SHP77 treated with DMSO at 0.1 percent for 48 hours (cell line): ENCODE measurements around the gene NR6A1.
A peak's percentile ranks its signal among the peaks of the same experiment; 100 is the strongest.
"Not testable (repeated sequence)": the region's sequence is repeated elsewhere in the genome, so short reads cannot be mapped to it uniquely, and the experiment has no call there.

ENCODE experiments used
- DNase-seq: peaks from one replicate; lab custom pipeline; 2025; lab: John Stamatoyannopoulos, UW

NR6A1 gene

DNA sequence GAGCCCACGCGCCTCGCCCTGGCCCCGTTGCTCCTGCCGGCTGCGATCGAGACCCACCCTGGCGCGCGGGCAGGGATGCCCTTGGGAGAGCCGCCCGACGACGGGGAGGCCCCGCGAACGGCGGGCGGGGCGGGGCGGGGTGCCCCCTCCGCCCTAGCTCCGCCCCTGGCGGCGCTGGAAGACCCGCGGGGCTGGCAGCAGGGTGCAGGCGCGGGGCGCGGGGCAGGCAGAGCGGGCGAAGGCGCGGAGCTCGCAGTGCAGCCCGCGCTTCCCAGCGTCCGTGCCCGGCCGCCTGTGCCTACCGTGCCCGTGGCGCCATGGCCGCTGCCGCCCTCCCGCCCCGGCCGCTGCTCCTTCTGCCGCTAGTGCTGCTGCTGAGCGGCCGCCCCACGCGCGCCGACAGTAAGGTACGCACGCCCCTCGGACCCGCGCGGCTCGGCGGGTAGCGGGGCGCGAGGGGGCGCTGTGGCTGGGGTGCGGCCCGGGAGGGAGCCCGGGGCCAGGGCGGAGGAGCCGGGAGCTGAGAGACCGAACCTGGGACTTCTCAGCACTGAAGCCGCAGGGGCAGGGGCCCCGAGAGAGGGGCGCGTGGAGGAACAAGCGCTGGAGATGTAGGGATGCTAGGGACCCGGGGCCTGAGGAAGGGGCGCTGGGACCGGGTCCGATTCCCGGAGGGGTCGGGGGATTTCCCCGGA, 6.0 kb upstream of the NR6A1 start, which contains the start of gene OLFML2A:
Gene OLFML2A (plus strand): TSS at position 180 of the 695 bp plus-strand sequence. CDS start 138 bp downstream, at position 318.
- DNase-seq: no peak

DNA sequence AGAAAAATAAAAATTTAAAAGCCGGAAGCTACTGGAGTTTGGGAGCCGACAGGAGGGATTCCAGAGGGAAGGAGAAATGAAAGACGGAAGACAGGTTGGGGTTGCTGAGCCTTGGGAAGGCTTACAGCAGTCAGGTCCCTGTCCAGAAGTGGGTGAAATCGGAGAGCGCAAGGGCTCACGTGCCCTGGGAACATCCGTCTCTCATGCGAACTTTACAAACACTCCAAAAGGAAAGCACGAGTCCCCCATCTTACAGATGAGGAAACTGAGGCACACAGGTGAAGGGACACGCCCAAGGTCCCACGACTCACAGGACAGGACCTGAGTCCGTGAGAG, 5.5 kb upstream of the NR6A1 start:
- DNase-seq: no peak

DNA sequence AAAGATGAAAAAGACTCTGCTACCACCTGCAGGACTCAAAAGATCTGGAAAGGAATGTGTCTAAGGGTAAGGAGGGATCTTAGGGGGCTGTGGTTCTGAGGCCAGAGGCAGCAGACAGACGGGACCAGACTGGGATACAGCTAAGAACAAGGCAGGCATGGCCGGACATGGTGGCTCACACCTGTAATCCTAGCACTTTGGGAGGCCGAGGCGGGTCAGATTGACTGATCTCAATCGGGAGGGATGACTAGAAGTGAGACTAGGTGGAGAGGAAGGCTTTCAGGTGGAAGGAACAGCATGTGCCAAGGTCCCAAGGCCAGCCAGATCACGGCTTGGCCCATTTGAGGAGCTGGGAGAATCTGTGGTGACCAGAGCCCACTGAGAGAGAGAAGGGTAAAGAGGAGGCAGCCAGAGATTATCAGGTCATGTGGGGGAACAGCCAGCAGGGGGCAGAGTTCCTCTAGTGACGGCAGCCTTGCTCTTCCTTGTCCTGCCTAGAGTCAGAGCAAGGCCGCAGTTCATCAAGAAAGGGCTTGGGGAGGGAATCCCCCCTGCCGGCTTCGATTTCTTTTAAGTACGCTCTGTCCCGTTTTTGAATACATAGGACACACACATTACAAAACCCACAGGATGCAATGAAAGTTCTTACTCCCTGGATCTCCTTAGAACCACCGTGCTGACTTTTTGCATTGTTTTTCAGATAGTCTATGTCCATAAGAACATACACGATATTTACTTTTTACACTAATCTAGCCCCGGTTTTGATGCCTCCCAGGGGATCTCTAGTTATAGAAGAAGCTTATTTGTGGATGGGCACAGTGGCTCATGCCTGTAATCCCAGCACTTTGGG, 3.2 kb upstream of the NR6A1 start:
- peak; percentile 41 for DNase-seq

DNA sequence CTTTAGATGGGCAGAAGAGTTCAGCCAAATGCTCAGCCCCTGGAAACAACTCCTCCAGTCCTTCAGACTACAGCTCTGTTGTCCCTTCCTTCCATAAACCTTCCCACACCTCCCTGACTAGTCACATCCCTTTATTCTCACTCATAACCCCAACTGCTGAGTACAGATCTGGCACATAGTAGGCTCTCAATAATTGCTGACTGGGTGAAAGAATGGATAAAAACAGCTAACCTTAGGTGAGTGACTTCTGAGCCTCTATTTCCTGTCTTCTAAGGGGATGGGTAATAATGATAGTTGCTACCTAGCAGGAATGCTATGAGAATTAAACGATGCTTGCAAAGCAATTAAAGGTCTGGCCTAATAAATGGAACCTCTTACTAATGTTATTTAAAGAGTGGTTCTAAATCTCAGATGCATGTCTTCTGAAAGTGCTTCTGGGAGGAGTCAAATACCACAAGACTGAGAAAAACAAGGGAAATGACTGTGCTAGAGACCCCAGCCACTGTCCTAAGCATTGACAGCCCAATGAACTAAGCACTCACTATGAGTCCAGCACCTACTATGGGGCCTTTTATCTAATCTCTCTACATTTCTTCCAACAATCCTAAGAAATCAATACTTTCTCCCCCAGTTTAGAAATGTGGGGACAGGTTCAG, 2.5 kb upstream of the NR6A1 start:
- DNase-seq: no peak

DNA sequence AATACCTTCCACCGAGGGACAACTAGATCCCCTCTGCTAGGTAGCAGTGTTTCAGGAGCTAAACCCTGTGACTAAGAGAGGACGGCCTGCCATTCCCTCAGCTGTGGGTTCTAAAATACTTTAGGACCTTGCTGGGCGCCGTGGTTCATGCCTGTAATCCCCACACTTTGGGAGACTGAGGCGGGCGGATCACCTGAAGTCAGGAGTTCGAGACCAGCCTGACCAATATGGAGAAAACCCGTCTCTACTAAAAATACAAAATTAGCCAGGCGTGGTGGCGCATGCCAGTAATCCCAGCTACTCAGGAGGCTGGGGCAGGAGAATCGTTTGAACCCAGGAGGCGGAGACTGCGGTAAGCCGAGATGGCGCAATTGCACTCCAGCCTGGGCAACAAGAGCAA, 1.8 kb upstream of the NR6A1 start:
- not testable (repeated sequence) for DNase-seq

- DNase-seq: peak; percentile 32
Observed at GRCh38 chr9:124771867-124772679, 962 bp upstream of the NR6A1 start.

- no peak for DNase-seq
Observed at GRCh38 chr9:124770359-124771020, 621 bp downstream of the NR6A1 start.

DNA sequence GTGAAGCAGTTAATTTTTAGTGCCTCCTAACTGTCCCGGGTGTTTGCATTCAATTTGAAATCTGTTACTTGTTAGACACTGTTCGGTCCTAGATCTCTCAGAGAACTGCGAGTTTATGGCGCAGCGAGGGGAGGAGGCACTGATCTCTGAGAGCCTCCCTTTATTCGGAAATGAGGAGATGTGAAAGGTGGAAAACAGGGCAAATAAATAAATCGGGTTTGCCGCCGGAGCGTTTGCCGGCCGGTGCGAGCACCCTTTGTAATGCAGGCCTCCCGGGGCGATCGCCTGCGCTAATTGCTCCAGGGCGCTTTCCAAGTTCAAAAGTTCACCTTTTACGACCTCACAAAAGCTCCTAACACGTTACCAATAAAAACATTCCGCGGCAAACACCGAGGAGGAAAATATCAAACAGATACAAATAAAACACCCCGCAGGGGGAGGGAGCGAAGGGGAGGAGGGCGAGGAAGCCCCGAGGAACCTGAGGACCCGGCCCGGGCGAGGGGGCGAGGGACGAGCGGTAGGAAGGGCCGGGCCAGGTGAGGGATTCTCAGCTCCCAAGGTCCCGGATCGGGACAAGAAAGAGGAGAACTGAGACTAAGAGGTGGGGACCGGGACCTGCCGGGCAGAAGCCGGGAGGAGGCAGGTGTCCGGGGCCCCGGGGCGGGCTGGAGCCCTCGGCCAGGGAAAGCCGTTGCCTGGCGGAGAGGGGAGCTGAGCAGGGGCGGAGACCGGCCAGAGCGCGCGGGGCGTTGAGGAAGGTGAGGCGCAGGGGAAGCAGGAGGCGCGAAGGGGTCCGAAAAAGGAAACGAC, 1.4 kb downstream of the NR6A1 start:
- DNase-seq: no peak

- DNase-seq: no peak
Observed at GRCh38 chr9:124768750-124769548, 2.2 kb downstream of the NR6A1 start.

DNA sequence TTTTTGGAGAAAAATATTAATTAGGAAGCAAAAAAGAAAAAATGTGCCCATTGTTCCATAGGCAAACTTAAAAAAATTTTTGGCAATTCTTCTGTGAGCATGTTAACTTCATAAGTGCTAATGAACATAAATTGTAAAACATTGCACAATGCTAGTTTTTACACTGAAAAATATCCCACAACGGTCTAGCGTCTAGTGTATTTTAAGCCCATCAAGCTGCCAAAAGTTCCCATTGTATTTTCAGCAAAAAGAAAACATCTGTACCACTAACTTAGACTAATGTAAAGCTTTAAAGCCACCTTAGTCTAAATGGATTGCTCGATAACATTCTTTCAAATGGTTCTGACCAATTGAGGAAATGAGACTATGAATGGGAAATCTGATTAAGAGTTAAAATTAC, 2.8 kb downstream of the NR6A1 start:
- no peak for DNase-seq

DNA sequence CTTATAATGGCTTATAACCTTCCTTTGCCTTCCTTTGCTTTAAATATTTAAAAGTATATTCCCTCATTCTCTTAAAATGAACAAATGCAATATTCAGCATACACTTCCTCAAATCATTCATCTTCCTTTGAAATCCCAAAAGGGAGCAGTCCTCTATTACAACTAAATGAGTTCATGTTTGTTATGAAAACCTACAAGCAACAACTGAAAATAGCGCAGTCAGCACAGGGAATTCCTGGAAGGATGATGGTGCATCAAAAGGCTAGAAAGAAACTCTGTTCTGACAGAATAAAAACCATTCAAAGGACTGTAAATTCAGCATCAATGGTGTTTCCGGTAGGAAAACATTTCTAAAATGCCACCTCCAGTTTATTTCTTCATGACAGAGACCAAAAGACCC, 3.3 kb downstream of the NR6A1 start:
- no peak for DNase-seq

DNA sequence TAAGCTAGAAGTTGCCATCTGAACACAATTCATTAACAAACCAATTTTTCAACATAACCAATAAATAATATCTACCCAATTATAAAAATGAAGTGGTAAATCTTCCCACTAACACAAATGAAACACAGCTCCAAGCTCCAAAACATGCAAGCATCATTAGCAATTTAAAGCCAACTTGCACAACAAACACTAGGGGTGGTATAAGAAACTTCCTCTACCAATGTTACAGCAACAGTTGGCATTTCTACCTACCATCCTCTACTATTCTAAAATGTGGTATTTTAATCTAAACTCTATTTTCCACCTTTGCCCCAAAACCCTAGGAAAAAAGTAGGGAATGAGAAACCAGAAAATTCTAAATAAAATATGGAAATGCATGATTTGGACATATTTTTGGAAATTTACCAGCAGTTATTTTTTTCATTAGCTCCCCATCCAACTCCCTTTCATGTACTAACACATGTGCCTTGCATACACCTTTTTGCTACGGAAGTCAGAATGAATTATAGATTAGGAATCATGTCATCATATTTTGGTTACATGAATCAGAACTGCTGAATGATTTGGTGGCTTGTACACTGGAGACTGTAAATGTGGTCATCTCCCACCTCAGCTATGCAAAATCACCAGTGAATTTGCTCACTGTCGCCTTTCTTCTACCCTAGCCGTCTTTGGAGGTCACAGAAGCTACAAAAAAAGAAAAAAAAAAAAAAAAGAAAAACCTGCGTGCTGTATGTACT, 4.1 kb downstream of the NR6A1 start:
- no peak for DNase-seq

DNA sequence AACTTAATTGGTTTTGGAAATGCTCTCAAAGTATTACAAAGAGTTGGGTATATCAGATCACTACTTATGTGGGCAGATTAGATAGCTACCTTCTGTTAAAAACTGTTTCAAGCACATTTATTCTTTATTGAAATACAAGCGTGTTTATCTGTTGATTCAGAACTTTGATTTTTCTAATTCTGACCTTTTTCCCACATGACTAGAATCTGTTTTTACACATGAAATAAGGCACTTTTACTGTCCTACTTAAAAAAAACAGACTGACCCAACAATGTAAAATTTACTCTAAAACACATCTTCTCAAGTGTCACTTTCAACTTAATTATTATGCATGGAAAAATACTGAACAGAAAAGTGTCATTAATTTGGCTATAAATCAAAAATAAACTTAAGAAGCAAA, 4.8 kb downstream of the NR6A1 start:
- no peak for DNase-seq

DNA sequence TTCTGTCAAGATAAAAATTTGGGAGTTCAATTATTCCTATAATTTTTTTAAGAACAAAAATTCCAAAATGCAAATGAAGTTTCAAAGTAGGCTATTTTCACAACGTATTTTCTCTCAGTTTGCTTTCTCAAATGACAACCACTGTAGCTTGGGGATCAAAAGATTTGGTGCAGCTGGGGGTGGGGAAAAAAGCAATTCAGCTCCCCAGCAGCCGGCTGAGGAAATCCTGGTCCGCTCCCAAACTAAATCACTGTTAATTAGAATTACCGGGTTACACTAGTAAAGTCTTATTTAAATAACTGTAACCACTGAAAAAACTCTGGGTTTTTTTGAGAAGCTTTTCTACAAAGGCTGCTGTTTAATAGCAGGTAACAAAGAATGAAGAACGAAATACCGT, 5.7 kb downstream of the NR6A1 start:
- no peak for DNase-seq

DNA sequence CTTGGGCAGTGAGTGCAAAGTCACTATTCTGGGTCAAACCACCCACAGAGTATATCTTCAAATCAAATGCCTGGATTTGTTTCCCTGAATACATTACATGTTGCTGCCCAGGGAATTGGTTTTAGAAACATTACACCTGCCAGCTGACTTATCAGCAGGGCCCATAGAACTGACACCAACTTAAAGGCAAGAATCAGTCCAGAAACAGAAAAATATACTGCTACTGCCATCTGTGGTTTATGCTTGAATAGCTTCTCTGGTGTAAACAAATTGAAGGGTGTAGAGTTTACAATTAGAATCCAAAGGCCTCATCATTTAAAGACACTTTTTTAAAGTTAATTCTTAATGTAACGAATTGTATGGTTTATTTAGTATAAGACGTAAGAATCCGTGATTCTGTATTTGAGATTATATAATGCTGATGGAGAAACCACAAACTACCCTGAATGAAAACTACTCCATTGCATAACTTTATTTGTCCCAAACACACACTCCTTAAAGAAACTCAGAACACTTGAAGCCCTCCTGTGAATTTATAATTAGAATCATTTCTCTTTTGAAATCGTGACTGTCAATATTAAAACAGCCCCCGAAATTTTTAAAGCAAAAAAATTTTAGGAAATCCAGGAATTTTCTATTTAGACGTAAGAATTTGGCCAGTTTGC, 6.2 kb downstream of the NR6A1 start:
- DNase-seq: no peak

GRCh38 chr9:124762633-124763032, 8.5 kb downstream of the NR6A1 start:
- no peak for DNase-seq

DNA sequence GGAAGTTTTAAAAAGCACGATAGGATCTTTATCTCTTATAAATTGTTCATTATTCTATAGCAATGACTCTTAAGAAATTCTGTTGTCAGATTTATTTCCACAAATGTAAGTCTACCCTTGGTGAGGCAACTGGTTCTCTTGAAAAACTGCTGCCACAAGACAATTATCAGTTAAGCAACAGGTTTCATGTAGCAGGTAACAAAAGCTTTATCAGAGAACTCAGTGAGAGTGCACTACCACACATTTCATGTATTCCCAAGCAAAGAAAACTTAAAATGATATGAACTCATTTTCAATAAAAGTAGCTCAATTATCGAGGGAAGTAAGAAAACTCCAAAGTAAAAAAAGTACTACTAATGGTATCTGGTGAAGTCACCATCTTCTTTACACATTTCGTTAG, 9.4 kb downstream of the NR6A1 start:
- no peak for DNase-seq

GRCh38 chr9:124761196-124761595, 9.9 kb downstream of the NR6A1 start:
- no peak for DNase-seq

- no peak for DNase-seq
Observed at GRCh38 chr9:124760719-124761118, 10.4 kb downstream of the NR6A1 start.
